Neural cell (in vitro differentiated cells): ENCODE results near the gene FRAT2.
A peak's percentile ranks its signal among the peaks of the same experiment; 100 is the strongest.

Source experiments
- EP300 ChIP-seq: fragments of 450-650 bp; conservative IDR thresholded peaks from 2 replicates; pipeline ENCODE4 v1.6.1; 2014; ENCODE audit warnings: antibody characterized with exemption, mild to moderate bottlenecking, moderate library complexity; ENCODE audit not compliant: poor library complexity, severe bottlenecking
- EZH2 ChIP-seq: fragments of 200-600, 300-800 bp; shearing (Covaris generic), sonication (generic); IDR thresholded peaks from 2 replicates; pipeline ENCODE4 v1.6.1; 2014; ENCODE audit warnings: antibody characterized with exemption, low read length, borderline replicate concordance, mild to moderate bottlenecking; ENCODE audit not compliant: insufficient read depth, poor library complexity, severe bottlenecking
- MXI1 ChIP-seq: fragments of 450-650 bp; conservative IDR thresholded peaks from 2 replicates; pipeline ENCODE4 v1.6.1; 2014; ENCODE audit warnings: antibody characterized with exemption, mild to moderate bottlenecking; ENCODE audit not compliant: poor library complexity, severe bottlenecking
- POLR2AphosphoS5 ChIP-seq: IDR thresholded peaks from 2 replicates; pipeline ENCODE4 v1.6.1; 2012
- SMC3 ChIP-seq: fragments of 450-650 bp; conservative IDR thresholded peaks from 2 replicates; pipeline ENCODE4 v1.6.1; 2014; ENCODE audit warnings: antibody characterized with exemption, mild to moderate bottlenecking, moderate library complexity; ENCODE audit not compliant: poor library complexity
- TAF1 ChIP-seq: IDR thresholded peaks from 2 replicates; pipeline ENCODE4 v1.6.1; 2012; ENCODE audit warnings: low read depth
- TF ChIP-seq, protein P1 (sequence below): fragments of 450-650 bp; IDR thresholded peaks from 2 replicates; pipeline ENCODE4 v1.5.1; 2014; ENCODE audit warnings: antibody characterized with exemption, mild to moderate bottlenecking, moderate library complexity; ENCODE audit not compliant: poor library complexity, severe bottlenecking
- TF ChIP-seq, protein P2 (sequence below): IDR thresholded peaks from 2 replicates; pipeline ENCODE4 v1.6.1; 2012; ENCODE audit warnings: borderline replicate concordance

DNA sequence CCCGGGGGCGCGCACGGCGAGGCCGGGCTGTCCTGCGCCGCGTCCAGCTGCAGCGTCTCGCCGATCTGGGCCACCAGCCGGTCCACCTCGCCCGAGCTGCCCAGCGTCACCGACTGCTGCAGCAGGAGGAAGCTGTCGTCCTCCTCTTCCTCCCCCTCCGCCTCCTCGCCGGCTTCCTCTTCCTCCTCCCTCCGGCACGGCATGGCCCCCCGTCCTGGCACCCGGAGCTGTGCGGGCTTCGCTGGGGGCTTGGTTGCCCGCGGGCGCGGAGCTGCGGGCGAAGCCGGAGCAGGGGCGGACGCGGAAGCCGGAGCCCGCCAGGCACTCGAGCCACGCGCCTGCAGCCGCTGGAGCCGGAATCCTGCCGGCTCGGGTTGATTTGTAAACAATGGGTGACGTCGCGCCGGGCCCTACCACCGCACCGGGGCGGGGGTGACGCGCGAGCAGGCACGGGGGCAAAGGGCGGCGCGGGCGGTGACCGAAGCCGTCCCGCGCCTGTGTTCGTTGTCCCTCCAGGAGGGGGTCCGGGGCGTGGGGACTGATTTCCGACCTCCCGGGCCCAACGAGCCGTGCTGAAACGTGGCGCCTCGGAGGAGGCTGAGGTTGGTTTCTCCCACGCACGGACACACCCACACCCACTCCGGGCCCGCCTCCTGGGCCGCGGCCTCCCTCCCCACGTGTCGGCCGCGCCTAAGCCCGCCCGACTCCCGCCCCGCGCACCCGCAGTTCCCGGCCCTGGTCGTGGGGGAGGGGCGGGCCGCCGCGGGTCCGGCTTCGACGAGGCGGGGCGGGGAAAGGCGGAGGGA lies at the start of gene FRAT2:
- TF ChIP-seq POLR2AphosphoS5 (peak; percentile 91), TAF1 (no peak), EP300 (peak; percentile 85), EZH2 (no peak), SMC3 (peak; percentile 7), MXI1 (peak; percentile 94)
- TF ChIP-seq, protein P1, sequence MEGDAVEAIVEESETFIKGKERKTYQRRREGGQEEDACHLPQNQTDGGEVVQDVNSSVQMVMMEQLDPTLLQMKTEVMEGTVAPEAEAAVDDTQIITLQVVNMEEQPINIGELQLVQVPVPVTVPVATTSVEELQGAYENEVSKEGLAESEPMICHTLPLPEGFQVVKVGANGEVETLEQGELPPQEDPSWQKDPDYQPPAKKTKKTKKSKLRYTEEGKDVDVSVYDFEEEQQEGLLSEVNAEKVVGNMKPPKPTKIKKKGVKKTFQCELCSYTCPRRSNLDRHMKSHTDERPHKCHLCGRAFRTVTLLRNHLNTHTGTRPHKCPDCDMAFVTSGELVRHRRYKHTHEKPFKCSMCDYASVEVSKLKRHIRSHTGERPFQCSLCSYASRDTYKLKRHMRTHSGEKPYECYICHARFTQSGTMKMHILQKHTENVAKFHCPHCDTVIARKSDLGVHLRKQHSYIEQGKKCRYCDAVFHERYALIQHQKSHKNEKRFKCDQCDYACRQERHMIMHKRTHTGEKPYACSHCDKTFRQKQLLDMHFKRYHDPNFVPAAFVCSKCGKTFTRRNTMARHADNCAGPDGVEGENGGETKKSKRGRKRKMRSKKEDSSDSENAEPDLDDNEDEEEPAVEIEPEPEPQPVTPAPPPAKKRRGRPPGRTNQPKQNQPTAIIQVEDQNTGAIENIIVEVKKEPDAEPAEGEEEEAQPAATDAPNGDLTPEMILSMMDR, result no peak
- TF ChIP-seq, protein P2, sequence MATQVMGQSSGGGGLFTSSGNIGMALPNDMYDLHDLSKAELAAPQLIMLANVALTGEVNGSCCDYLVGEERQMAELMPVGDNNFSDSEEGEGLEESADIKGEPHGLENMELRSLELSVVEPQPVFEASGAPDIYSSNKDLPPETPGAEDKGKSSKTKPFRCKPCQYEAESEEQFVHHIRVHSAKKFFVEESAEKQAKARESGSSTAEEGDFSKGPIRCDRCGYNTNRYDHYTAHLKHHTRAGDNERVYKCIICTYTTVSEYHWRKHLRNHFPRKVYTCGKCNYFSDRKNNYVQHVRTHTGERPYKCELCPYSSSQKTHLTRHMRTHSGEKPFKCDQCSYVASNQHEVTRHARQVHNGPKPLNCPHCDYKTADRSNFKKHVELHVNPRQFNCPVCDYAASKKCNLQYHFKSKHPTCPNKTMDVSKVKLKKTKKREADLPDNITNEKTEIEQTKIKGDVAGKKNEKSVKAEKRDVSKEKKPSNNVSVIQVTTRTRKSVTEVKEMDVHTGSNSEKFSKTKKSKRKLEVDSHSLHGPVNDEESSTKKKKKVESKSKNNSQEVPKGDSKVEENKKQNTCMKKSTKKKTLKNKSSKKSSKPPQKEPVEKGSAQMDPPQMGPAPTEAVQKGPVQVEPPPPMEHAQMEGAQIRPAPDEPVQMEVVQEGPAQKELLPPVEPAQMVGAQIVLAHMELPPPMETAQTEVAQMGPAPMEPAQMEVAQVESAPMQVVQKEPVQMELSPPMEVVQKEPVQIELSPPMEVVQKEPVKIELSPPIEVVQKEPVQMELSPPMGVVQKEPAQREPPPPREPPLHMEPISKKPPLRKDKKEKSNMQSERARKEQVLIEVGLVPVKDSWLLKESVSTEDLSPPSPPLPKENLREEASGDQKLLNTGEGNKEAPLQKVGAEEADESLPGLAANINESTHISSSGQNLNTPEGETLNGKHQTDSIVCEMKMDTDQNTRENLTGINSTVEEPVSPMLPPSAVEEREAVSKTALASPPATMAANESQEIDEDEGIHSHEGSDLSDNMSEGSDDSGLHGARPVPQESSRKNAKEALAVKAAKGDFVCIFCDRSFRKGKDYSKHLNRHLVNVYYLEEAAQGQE, result peak; percentile 58
